H1 (cell line): ENCODE data around the gene SLC23A2. TPM values are rescaled to one million over a fixed set of nuclear protein-coding genes. Genes with fewer than 3 reads are reported as not detected.
A peak's percentile ranks its signal among the peaks of the same experiment; 100 is the strongest.

Source experiments
- CTCF ChIA-PET: fragments of 300-600 bp; sonication (Branson Sonifier 250); formaldehyde crosslinking; loops from one replicate; lab custom pipeline; 2021; ENCODE audit not compliant: partially characterized antibody; lab: Charles Lee
- POLR2A ChIA-PET: fragments of 300-600 bp; sonication (Branson Sonifier 250); formaldehyde crosslinking; loops from one replicate; lab custom pipeline; 2021; ENCODE audit warnings: inconsistent platforms; ENCODE audit not compliant: partially characterized antibody; lab: Charles Lee
- DNase-seq, 2 experiments: peaks; one replicate each; pipeline versions ENCODE4 v3.0.0 to v3.0.0-alpha.2; 2010 to 2022; ENCODE audit warnings: low spot score in 2 of 2, low read depth in 1 of 2, mixed read lengths in 1 of 2
- FAIRE-seq: peaks from 2 replicates; lab custom pipeline; 2011; peaks lifted over from hg19 to GRCh38; lab: Jason Lieb, UNC
- H2AFZ ChIP-seq: 2 replicates; pipeline ENCODE4 v1.8.1; 2012; ENCODE audit warnings: low read length, inconsistent platforms
- H2AK5ac ChIP-seq: 2 replicates; pipeline ENCODE4 v1.6.1; 2013; ENCODE audit warnings: low read depth, low read length
- H2BK120ac ChIP-seq: replicated peaks from 2 replicates; pipeline ENCODE3; 2013; ENCODE audit warnings: low read depth, low read length, inconsistent platforms
- H2BK12ac ChIP-seq: 2 replicates; pipeline ENCODE4 v1.6.1; 2013; ENCODE audit warnings: low read depth, low read length
- H2BK15ac ChIP-seq: 2 replicates; pipeline ENCODE4 v1.6.1; 2013; ENCODE audit warnings: low read length
- H2BK20ac ChIP-seq: 2 replicates; pipeline ENCODE4 v1.6.1; 2013; ENCODE audit warnings: low read length
- H2BK5ac ChIP-seq: 2 replicates; pipeline ENCODE4 v1.6.1; 2013; ENCODE audit warnings: low read depth, low read length
- H3K14ac ChIP-seq: 2 replicates; pipeline ENCODE4 v1.6.1; 2013; ENCODE audit warnings: inconsistent platforms; ENCODE audit not compliant: insufficient read length
- H3K18ac ChIP-seq: 2 replicates; pipeline ENCODE4 v1.6.1; 2013; ENCODE audit warnings: low read length; ENCODE audit errors: extremely low read depth
- H3K23ac ChIP-seq: 2 replicates; pipeline ENCODE4 v1.6.1; 2013; ENCODE audit warnings: inconsistent platforms; ENCODE audit not compliant: insufficient read length
- H3K23me2 ChIP-seq: 2 replicates; pipeline ENCODE4 v1.6.1; 2013; ENCODE audit warnings: low read depth, low read length
- H3K27ac ChIP-seq: 2 replicates; pipeline ENCODE4 v1.6.1; 2011; ENCODE audit warnings: low read depth, low read length, inconsistent platforms
- H3K27me3 ChIP-seq, 4 experiments: replicated peaks in 1 of 4; 1 replicate in 1 of 4; 2 replicates in 3 of 4; pipeline versions ENCODE4 v1.6.1 to v1.8.1; 2011 to 2013; ENCODE audit warnings: low read length in 3 of 4, mild to moderate bottlenecking in 3 of 4, inconsistent platforms in 2 of 4, mixed read lengths in 2 of 4, moderate library complexity in 1 of 4; ENCODE audit not compliant: control insufficient read depth in 3 of 4, insufficient read depth in 3 of 4; ENCODE audit errors: extremely low read depth in 1 of 4
- H3K36me3 ChIP-seq, 4 experiments: 2 replicates each; pipeline versions ENCODE4 v1.6.1 to v1.8.1; 2011 to 2013; ENCODE audit warnings: mild to moderate bottlenecking in 4 of 4, low read length in 3 of 4, moderate library complexity in 2 of 4, control low read depth in 1 of 4, inconsistent platforms in 1 of 4; ENCODE audit not compliant: insufficient read depth in 4 of 4, control insufficient read depth in 2 of 4
- H3K4ac ChIP-seq: replicated peaks from 2 replicates; pipeline ENCODE3; 2013; ENCODE audit warnings: low read length, low read depth, mixed read lengths, inconsistent platforms; ENCODE audit not compliant: insufficient read length
- H3K4me1 ChIP-seq, 4 experiments: replicated peaks in 1 of 4; 1 replicate in 1 of 4; 2 replicates in 3 of 4; pipeline versions ENCODE4 v1.6.1 to v1.8.1; 2011 to 2013; ENCODE audit warnings: low read length in 3 of 4, inconsistent platforms in 2 of 4, mixed read lengths in 1 of 4; ENCODE audit not compliant: insufficient read depth in 4 of 4, control insufficient read depth in 3 of 4
- H3K4me2 ChIP-seq, 2 experiments: 2 replicates each; pipeline versions ENCODE4 v1.6.1 to v1.8.1; 2011 to 2013; ENCODE audit warnings: low read depth in 2 of 2, low read length in 2 of 2, control low read depth in 1 of 2, inconsistent platforms in 1 of 2, mild to moderate bottlenecking in 1 of 2; ENCODE audit not compliant: insufficient read depth in 1 of 2
- H3K4me3 ChIP-seq, 4 experiments: fragments of 200-600, 300-600 bp in 1 of 4; sonication (generic), shearing (Covaris generic), sonication (Bioruptor Twin) in 1 of 4; 2 replicates each; pipeline versions ENCODE4 v1.5.1 to v1.8.1; 2011 to 2016; ENCODE audit warnings: low read length in 4 of 4, low read depth in 3 of 4, control low read depth in 2 of 4, inconsistent platforms in 2 of 4, mild to moderate bottlenecking in 2 of 4, mixed read lengths in 1 of 4, moderate library complexity in 1 of 4; ENCODE audit not compliant: insufficient read depth in 2 of 4; ENCODE audit errors: extremely low read depth in 1 of 4
- H3K56ac ChIP-seq: replicated peaks from 2 replicates; pipeline ENCODE3; 2013; ENCODE audit warnings: low read depth, mild to moderate bottlenecking, mixed read lengths, low read length, inconsistent platforms; ENCODE audit not compliant: insufficient read length
- H3K79me1 ChIP-seq: 2 replicates; pipeline ENCODE4 v1.6.1; 2013; ENCODE audit warnings: low read depth, low read length, control low read depth
- H3K79me2 ChIP-seq, 2 experiments: 2 replicates each; pipeline versions ENCODE4 v1.6.1 to v1.8.1; 2012 to 2013; ENCODE audit warnings: low read length in 2 of 2, mild to moderate bottlenecking in 2 of 2, inconsistent platforms in 1 of 2; ENCODE audit not compliant: insufficient read depth in 2 of 2, control insufficient read depth in 1 of 2
- H3K9ac ChIP-seq, 4 experiments: replicated peaks in 1 of 4; 1 replicate in 1 of 4; 2 replicates in 3 of 4; pipeline versions ENCODE4 v1.6.1 to v1.8.1; 2011 to 2013; ENCODE audit warnings: low read depth in 3 of 4, low read length in 3 of 4, control low read depth in 2 of 4, mild to moderate bottlenecking in 2 of 4, moderate library complexity in 2 of 4, inconsistent platforms in 1 of 4; ENCODE audit errors: extremely low read depth in 1 of 4
- H3K9me3 ChIP-seq, 2 experiments: 2 replicates each; pipeline versions ENCODE4 v1.6.1 to v1.8.1; 2012 to 2013; ENCODE audit warnings: mild to moderate bottlenecking in 2 of 2, moderate library complexity in 2 of 2, control low read depth in 1 of 2, inconsistent platforms in 1 of 2, low read depth in 1 of 2, low read length in 1 of 2, mixed read lengths in 1 of 2; ENCODE audit not compliant: insufficient read depth in 2 of 2
- H4K20me1 ChIP-seq, 2 experiments: replicated peaks in 1 of 2; 2 replicates each; pipeline versions ENCODE3 to v1.8.1; 2011 to 2013; ENCODE audit warnings: inconsistent platforms in 2 of 2, low read length in 2 of 2, mild to moderate bottlenecking in 1 of 2; ENCODE audit not compliant: insufficient read depth in 2 of 2, control insufficient read depth in 1 of 2
- H4K5ac ChIP-seq: 2 replicates; pipeline ENCODE4 v1.6.1; 2013; ENCODE audit warnings: low read length, low read depth, mixed read lengths, inconsistent platforms; ENCODE audit not compliant: insufficient read length
- H4K8ac ChIP-seq: 2 replicates; pipeline ENCODE4 v1.8.0; 2013; ENCODE audit warnings: mild to moderate bottlenecking, moderate library complexity, low read length, inconsistent platforms; ENCODE audit not compliant: insufficient read depth; ENCODE audit errors: extremely low read depth
- H4K91ac ChIP-seq: replicated peaks from 2 replicates; pipeline ENCODE3; 2013; ENCODE audit warnings: low read length, mixed read lengths, inconsistent platforms; ENCODE audit not compliant: insufficient read length
- CBX8 ChIP-seq: fragments of 300-800, 300-1000 bp; sonication (generic); IDR thresholded peaks from 2 replicates; pipeline ENCODE4 v1.7.1; 2016; ENCODE audit warnings: low read depth, low read length, borderline replicate concordance
- EGR1 ChIP-seq: IDR thresholded peaks from 2 replicates; pipeline ENCODE4 v1.6.1; 2011; ENCODE audit warnings: low read depth, low read length, borderline replicate concordance
- GABPA ChIP-seq: IDR thresholded peaks from 2 replicates; pipeline ENCODE4 v1.6.1; 2011; ENCODE audit warnings: mild to moderate bottlenecking, low read length, moderate library complexity, borderline replicate concordance; ENCODE audit not compliant: insufficient read depth
- HDAC2 ChIP-seq, 2 experiments: fragments of 300-600 bp in 1 of 2; sonication (generic) in 1 of 2; IDR thresholded peaks; 2 replicates each; pipeline ENCODE4 v1.6.1; 2011 to 2012; ENCODE audit warnings: low read depth in 2 of 2, low read length in 2 of 2, mild to moderate bottlenecking in 2 of 2, moderate library complexity in 2 of 2, borderline replicate concordance in 1 of 2, inconsistent platforms in 1 of 2
- KDM4A ChIP-seq: IDR thresholded peaks from one replicate; pipeline ENCODE4 v1.7.1; 2012; ENCODE audit warnings: low read depth, mild to moderate bottlenecking, moderate library complexity, low read length, inconsistent platforms; ENCODE audit not compliant: severe bottlenecking
- SP2 ChIP-seq: IDR thresholded peaks from 2 replicates; pipeline ENCODE4 v1.6.1; 2012; ENCODE audit warnings: mild to moderate bottlenecking, low read length, inconsistent platforms
- YY1 ChIP-seq: IDR thresholded peaks from 2 replicates; pipeline ENCODE4 v1.6.1; 2011; ENCODE audit warnings: low read depth, mild to moderate bottlenecking, low read length
- WGBS, 2 experiments: shearing (Covaris generic) in 1 of 2; methylation state at CpG; one replicate each; pipeline versions ENCODE4 v1.1.6 to v1.1.7; 2013 to 2015; ENCODE audit warnings: low lambda C conversion rate in 2 of 2, mixed read lengths in 2 of 2, inconsistent platforms in 1 of 2, low coverage in 1 of 2, missing lambda C conversion rate in 1 of 2; ENCODE audit not compliant: insufficient replicate concordance in 2 of 2, insufficient coverage in 1 of 2, insufficient read length in 1 of 2; ENCODE audit errors: extremely low coverage in 1 of 2, missing lambda C conversion rate in 1 of 2; 5-methylcytosine and 5-hydroxymethylcytosine counted together
- long read RNA-seq, 2 experiments: library from RNA in 1 of 2; library from capped mRNA in 1 of 2; stranded (forward); transcript quantifications; one replicate each; pipeline ENCODE4 v2.0.0, GENCODE V29; 2021; ENCODE audit warnings: inconsistent platforms in 1 of 2
- polyA minus RNA-seq, 3 experiments: library from RNA; depleted of rRNA, polyadenylated mRNA; stranded (reverse); fragments of >200 nt; gene quantifications; 1 replicate in 2 of 3; 2 replicates in 1 of 3; pipeline ENCODE4 v1.2.3, GENCODE V29; 2011
- polyA plus RNA-seq, 7 experiments: library from polyadenylated mRNA; depleted of rRNA in 3 of 7; stranded (reverse) in 5 of 7; unstranded in 2 of 7; fragments of >200 nt in 5 of 7; fragments of 200-250 nt in 2 of 7; gene quantifications; 1 replicate in 5 of 7; 2 replicates in 1 of 7; 4 replicates in 1 of 7; pipeline versions ENCODE4 v1.2.1 to v1.2.3, GENCODE V29; 2011 to 2013; ENCODE audit warnings: missing spikeins in 2 of 7, mixed read lengths in 2 of 7
- total RNA-seq: library from RNA; stranded (reverse); fragmentation: NEBNext Ultra II Directional; extraction: Animal tissue kit (Norgen Biotek cat#: 25700); gene quantifications from 2 replicates; pipeline ENCODE4 v1.2.1, GENCODE V29; 2021

Gene SLC23A2
- total RNA-seq (15.7 and 18.6 TPM in 2 replicates), polyA plus RNA-seq (2011; rRNA removed) (17.0 and 26.1 TPM in 2 replicates), polyA minus RNA-seq (2011; rRNA and poly(A)+ RNA removed) (28.4 and 33.6 TPM in 2 replicates)
- 13.7 TPM for polyA plus RNA-seq (2011; cell fraction: cytosol; rRNA removed)
- polyA plus RNA-seq (2011; cell fraction: nucleus; rRNA removed) = 23.6 TPM
- polyA plus RNA-seq (2012, experiment 1 of 2) = 9.0 to 12.3 TPM (median 11.0 TPM) in 4 replicates
- polyA plus RNA-seq (2012, experiment 2 of 2) = 2.6 TPM
- polyA plus RNA-seq (2013, experiment 1 of 2) = 14.6 TPM
- 15.0 TPM for polyA plus RNA-seq (2013, experiment 2 of 2)
- 16.8 TPM for polyA minus RNA-seq (2011; cell fraction: cytosol; rRNA and poly(A)+ RNA removed)
- polyA minus RNA-seq (2011; cell fraction: nucleus; rRNA and poly(A)+ RNA removed) = 17.0 TPM
- long read RNA-seq, experiment 1, partial matches to known transcripts = 2 of 17 reads
- long read RNA-seq, experiment 1, other reads (novel, unspliced or antisense) = 15 of 17 reads
- long read RNA-seq, experiment 2, partial matches to known transcripts = 0 of 1 reads
- long read RNA-seq, experiment 2, other reads (novel, unspliced or antisense) = 1 of 1 reads

DNA sequence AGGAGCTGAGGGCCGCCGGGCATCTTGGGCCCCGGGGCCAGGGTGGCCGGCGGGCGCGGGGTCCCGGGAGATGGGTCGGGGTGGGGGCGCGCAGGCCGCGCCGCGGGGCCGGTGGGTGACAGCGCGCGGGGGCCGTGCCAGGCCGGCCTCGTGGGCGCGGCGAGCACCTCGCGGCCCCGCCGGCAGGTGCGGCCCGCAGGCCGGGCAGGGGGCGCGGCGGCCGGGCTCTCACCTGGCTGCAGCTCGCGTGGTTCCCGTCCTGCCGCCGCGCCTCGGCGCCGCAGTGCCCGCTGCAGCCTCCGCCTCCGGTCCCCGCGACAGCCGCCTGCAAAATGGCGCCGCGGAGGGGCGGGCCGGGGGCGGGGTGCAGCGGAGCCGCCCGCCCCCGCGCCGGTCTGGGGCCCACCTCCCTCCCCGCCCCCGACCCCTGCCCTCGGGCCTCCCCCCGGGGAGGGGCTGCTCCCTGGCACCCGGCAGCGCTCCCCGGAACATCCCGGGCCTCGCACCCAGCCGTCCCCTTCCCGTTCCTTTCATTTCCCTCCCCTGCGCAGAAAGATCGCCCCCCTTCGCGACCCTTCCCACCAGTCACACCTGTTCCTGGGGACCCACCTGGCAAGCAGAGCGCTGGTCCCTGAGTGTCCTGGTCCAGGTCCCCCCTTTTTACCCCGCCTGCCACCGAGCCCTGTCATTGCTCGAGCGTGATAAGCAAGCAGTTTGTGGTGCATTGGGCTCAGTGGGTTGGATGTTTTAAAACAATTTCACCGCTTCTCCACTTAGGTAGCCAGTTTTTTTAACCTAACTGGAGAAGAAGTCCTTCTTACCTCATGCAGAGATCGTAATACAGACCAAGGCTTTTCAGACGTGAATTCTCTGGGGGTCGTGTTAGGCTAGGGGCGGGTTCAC lies at the start of gene SLC23A2:
TSS of gene SLC23A2 (minus strand) at position 337 of the 903 bp plus-strand sequence. CDS start 68,948 bp downstream, outside the sequence.
- H2BK5ac ChIP-seq = no peak within 1 kb of the TSS
- peaks cover 0 to 8% (median 2%) of the 10 kb centered on the region in 4 experiments; a peak in 5 of 7 replicates for H3K4me1 ChIP-seq
- no peak within 1 kb of the TSS for H2BK12ac ChIP-seq
- peaks cover 11% of the 10 kb centered on the region for H3K23me2 ChIP-seq
- FAIRE-seq (no peak), DNase-seq (peak in 1 of 2 experiments; percentile 75)
- H3K36me3 ChIP-seq = no peaks in the 10 kb centered on the region
- H3K27me3 ChIP-seq = no peaks in the 10 kb centered on the region
- peak within 1 kb of the TSS in 1 of 4 experiments; percentile 58; a peak in 4 of 7 replicates for H3K9ac ChIP-seq
- ChIA-PET POLR2A (interaction anchor here (1.0 to 1.2 kb wide), 2 partner anchors 11 to 13 kb away, joined by 3 read pairs; no protein-coding TSS in a partner anchor), CTCF (interaction anchor here (1.3 to 1.8 kb wide), 2 partner anchors 12 to 58 kb away, joined by 4 to 6 read pairs; no protein-coding TSS in a partner anchor)
- H3K4me3 ChIP-seq = peak within 1 kb of the TSS; percentile 37 to 90 (median 77)
- no peak within 1 kb of the TSS for H4K91ac ChIP-seq
- H2BK15ac ChIP-seq = no peak within 1 kb of the TSS
- no peak within 1 kb of the TSS for H2BK120ac ChIP-seq
- no peak within 1 kb of the TSS for H2AK5ac ChIP-seq
- H3K18ac ChIP-seq = no peak within 1 kb of the TSS
- H3K4me2 ChIP-seq = peak within 1 kb of the TSS; percentile 81 to 94
- no peak within 1 kb of the TSS for H3K56ac ChIP-seq
- H4K5ac ChIP-seq = no peak within 1 kb of the TSS
- H3K27ac ChIP-seq = no peak within 1 kb of the TSS
- peak within 1 kb of the TSS; percentile 43; the same call in 1 of the 2 replicates for H2AFZ ChIP-seq
- H4K20me1 ChIP-seq = peaks cover 0 to 1% of the 10 kb centered on the region in 2 experiments
- 2% methylated on average over 25 of the region's 88 CpGs; no CpG with 5 or more reads in 1 of the 2 experiments for WGBS, 2 experiments
- peak within 1 kb of the TSS; percentile 38 for H4K8ac ChIP-seq
- peaks cover 4 to 24% of the 10 kb centered on the region in 2 experiments; a peak in 3 of 4 replicates for H3K79me2 ChIP-seq
- no peaks in the 10 kb centered on the region for H3K9me3 ChIP-seq
- H2BK20ac ChIP-seq = no peak within 1 kb of the TSS
- no peak within 1 kb of the TSS for H3K14ac ChIP-seq
- no peaks in the 10 kb centered on the region; the same call in 1 of the 2 replicates for H3K79me1 ChIP-seq
- H3K4ac ChIP-seq = no peak within 1 kb of the TSS
- H3K23ac ChIP-seq = no peak within 1 kb of the TSS
- TF ChIP-seq SP2 (no peak), KDM4A (peak; percentile 50), GABPA (no peak), YY1 (peak; percentile 80; the same call in 1 of the 2 replicates), EGR1 (peak; percentile 21; the same call in 1 of the 2 replicates), CBX8 (no peak), HDAC2 (IDR thresholded peaks at IDR 0.05; ENCODE audit: borderline replicate concordance in 1 of 2, low read depth in 2 of 2, low read length in 2 of 2) (0 out of 4 replicates have a peak, but pooled peaks of 1 of the 2 experiments have one; percentile 72)
